ENCODE data around the gene CDK11A. TPM values are rescaled to one million over a fixed set of nuclear protein-coding genes. Genes with fewer than 3 reads are reported as not detected.

Gene CDK11A
- polyA plus RNA-seq, 1 of the 3 experiments (the other 2 are of a cell fraction) = 24.0 TPM

GRCh38 chr1:1760715-1761114 lies 36.6 kb upstream of the CDK11A start:
- Histone ChIP-seq H3K9ac (no peak overlapping the region), H3K4me3 (ENCODE audit: low read depth in 2 of 2, low read length in 1 of 2) (no peak overlapping the region), H3F3A (replicated peaks; ENCODE audit: insufficient read depth) (no peaks in the 10 kb centered on the region), H3K36me3 (replicated peaks in 1 of 2; ENCODE audit: control insufficient read depth in 1 of 2, insufficient read depth in 2 of 2, low read length in 1 of 2) (peaks cover 0 to 47% of the 10 kb centered on the region in 2 experiments), H4K20me1 (ENCODE audit: insufficient read depth) (no peaks in the 10 kb centered on the region), H3K9me2 (no peaks in the 10 kb centered on the region), H3K9me3 (no peaks in the 10 kb centered on the region), H3K27me3 (ENCODE audit: insufficient read depth) (no peaks in the 10 kb centered on the region), H2AFZ (ENCODE audit: low read depth) (no peak overlapping the region), H3K4me1 (ENCODE audit: control insufficient read depth in 1 of 2, insufficient read depth in 2 of 2, low read depth in 1 of 2, low read length in 1 of 2) (peaks cover 0 to 4% of the 10 kb centered on the region in 2 experiments; a peak in 1 of 4 replicates), H3K27ac (ENCODE audit: low read depth in 2 of 2, low read length in 1 of 2) (no peak overlapping the region), H3K4me2 (no peak overlapping the region), H3K79me2 (ENCODE audit: insufficient read depth) (peaks cover 27% of the 10 kb centered on the region; the same call in 1 of the 2 replicates)
- TF ChIP-seq MXI1 (IDR thresholded peaks at IDR 0.05; ENCODE audit: low read depth, low read length) (no peak), PBX3 (IDR thresholded peaks at IDR 0.05) (no peak)
- ChIA-PET CTCF (interaction anchor here (0.8 to 1.6 kb wide), 2 partner anchors 34 to 148 kb away, joined by 3 to 6 read pairs; no protein-coding TSS in a partner anchor), POLR2A (no interaction called here)
- no peak for DNase-seq
- WGBS (ENCODE audit: low lambda C conversion rate) = 88% methylated on average over 6 of the region's 10 CpGs

GRCh38 chr1:1760345-1760650 lies 36.1 kb upstream of the CDK11A start:
- Histone ChIP-seq H3K4me3 (ENCODE audit: low read depth in 2 of 2, low read length in 1 of 2) (no peak overlapping the region), H3K4me1 (ENCODE audit: control insufficient read depth in 1 of 2, insufficient read depth in 2 of 2, low read depth in 1 of 2, low read length in 1 of 2) (peaks cover 0 to 4% of the 10 kb centered on the region in 2 experiments; a peak in 1 of 4 replicates), H3K36me3 (replicated peaks in 1 of 2; ENCODE audit: control insufficient read depth in 1 of 2, insufficient read depth in 2 of 2, low read length in 1 of 2) (peaks cover 0 to 48% of the 10 kb centered on the region in 2 experiments), H3K27me3 (ENCODE audit: insufficient read depth) (no peaks in the 10 kb centered on the region), H3K9ac (no peak overlapping the region), H4K20me1 (ENCODE audit: insufficient read depth) (no peaks in the 10 kb centered on the region), H3K9me3 (no peaks in the 10 kb centered on the region), H3K27ac (ENCODE audit: low read depth in 2 of 2, low read length in 1 of 2) (no peak overlapping the region), H3K9me2 (no peaks in the 10 kb centered on the region), H3K79me2 (ENCODE audit: insufficient read depth) (peaks cover 23% of the 10 kb centered on the region; the same call in 1 of the 2 replicates), H2AFZ (ENCODE audit: low read depth) (no peak overlapping the region), H3F3A (replicated peaks; ENCODE audit: insufficient read depth) (no peaks in the 10 kb centered on the region), H3K4me2 (no peak overlapping the region)
- POLR2A ChIA-PET = no interaction called here
- CTCF ChIA-PET = interaction anchor here (0.9 to 1.6 kb wide), 2 partner anchors 145 to 148 kb away, joined by 3 to 6 read pairs; no protein-coding TSS in a partner anchor
- WGBS (ENCODE audit: low lambda C conversion rate) = 92% methylated on average over 12 of the region's 20 CpGs
- no peak for TF ChIP-seq NFIC (IDR thresholded peaks at IDR 0.05; ENCODE audit: borderline replicate concordance)
- no peak for TF ChIP-seq RFX5 (IDR thresholded peaks at IDR 0.05; ENCODE audit: low read length)
- TF ChIP-seq TAF1 (IDR thresholded peaks at IDR 0.05; ENCODE audit: borderline replicate concordance, low read depth, low read length) = no peak
- no peak for TF ChIP-seq ZBTB33 (IDR thresholded peaks at IDR 0.05; ENCODE audit: borderline replicate concordance, low read depth)
- no peak for TF ChIP-seq FOSL2 (IDR thresholded peaks at IDR 0.05; ENCODE audit: borderline replicate concordance, low read depth)
- TF ChIP-seq PBX3 (IDR thresholded peaks at IDR 0.05) = no peak
- no peak for TF ChIP-seq CHD2 (IDR thresholded peaks at IDR 0.05; ENCODE audit: low read length, partially characterized antibody)
- no peak for TF ChIP-seq SIN3A (IDR thresholded peaks at IDR 0.05; ENCODE audit: borderline replicate concordance, low read depth, low read length)
- no peak for TF ChIP-seq RXRA (IDR thresholded peaks at IDR 0.05; ENCODE audit: borderline replicate concordance, low read depth)
- no peak for TF ChIP-seq MXI1 (IDR thresholded peaks at IDR 0.05; ENCODE audit: low read depth, low read length)
- no peak for TF ChIP-seq MAX (IDR thresholded peaks at IDR 0.05; ENCODE audit: low read depth)
- TF ChIP-seq TCF12 (IDR thresholded peaks at IDR 0.05) = no peak
- TF ChIP-seq GABPA (IDR thresholded peaks at IDR 0.05; ENCODE audit: low read depth) = no peak
- TF ChIP-seq USF2 (IDR thresholded peaks at IDR 0.05; ENCODE audit: borderline replicate concordance, low read depth, low read length) = no peak
- TF ChIP-seq ELF1 (IDR thresholded peaks at IDR 0.05) = no peak
- TF ChIP-seq MEF2A (IDR thresholded peaks at IDR 0.05; ENCODE audit: borderline replicate concordance, low read depth) = no peak
- TF ChIP-seq FOXJ3 (CRISPR knock-in tag; IDR thresholded peaks at IDR 0.05) = no peak
- TF ChIP-seq RCOR1 (IDR thresholded peaks at IDR 0.05; ENCODE audit: low read length) = no peak
- no peak for TF ChIP-seq CTCF (IDR thresholded peaks at IDR 0.05)
- no peak for DNase-seq

All from SK-N-SH (cell line).